Measurements from ENCODE around the gene VPS36.

VPS36 gene

DNA sequence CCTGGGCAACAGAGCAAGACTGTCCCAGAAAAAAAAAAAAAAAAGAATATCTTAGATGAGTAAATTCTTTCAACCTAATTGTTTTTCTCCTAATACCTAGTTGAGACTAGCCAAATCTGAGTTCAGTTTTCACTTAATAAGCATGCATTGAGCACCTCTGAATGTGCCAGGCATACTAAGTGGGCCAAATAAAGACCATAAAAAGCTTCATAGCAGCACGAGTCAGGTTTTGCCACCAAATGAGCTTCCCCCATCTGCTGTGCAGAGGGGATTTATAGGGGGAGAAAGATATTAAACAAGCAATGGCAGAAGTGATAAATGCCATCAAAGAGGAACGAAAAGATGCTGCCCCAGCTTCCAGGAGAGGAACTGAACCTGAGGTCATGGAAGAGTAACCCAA is 55.8 kb downstream of the VPS36 start:
- Histone ChIP-seq H3K9ac (ENCODE audit: low read depth, low read length, poor library complexity, severe bottlenecking) (no peak overlapping the region), H3K9me3 (ENCODE audit: insufficient read depth, low read depth, low read length) (no peaks in the 10 kb centered on the region), H3K36me3 (ENCODE audit: insufficient read depth, low read length) (no peaks in the 10 kb centered on the region), H2AFZ (ENCODE audit: low read length) (no peak overlapping the region), H4K20me1 (ENCODE audit: insufficient read depth, low read length, poor library complexity, severe bottlenecking) (no peaks in the 10 kb centered on the region), H3K4me2 (ENCODE audit: low read depth, low read length, poor library complexity, severe bottlenecking) (no peak overlapping the region), H3K79me2 (ENCODE audit: insufficient read depth, low read length) (no peaks in the 10 kb centered on the region), H3K27me3 (ENCODE audit: insufficient read depth, low read length, poor library complexity, severe bottlenecking) (no peaks in the 10 kb centered on the region), H3K4me3 (ENCODE audit: low read length, poor library complexity, severe bottlenecking) (no peak overlapping the region), H3K9me2 (replicated peaks; ENCODE audit: low read depth, low read length) (no peaks in the 10 kb centered on the region), H3F3A (ENCODE audit: low read depth) (no peaks in the 10 kb centered on the region), H3K4me1 (ENCODE audit: insufficient read depth, low read length, poor library complexity, severe bottlenecking) (peaks cover 15% of the 10 kb centered on the region)
- TF ChIP-seq EZH2phosphoT487 (IDR thresholded peaks at IDR 0.05; ENCODE audit: borderline replicate concordance) = no peak
- TF ChIP-seq, protein P1, sequence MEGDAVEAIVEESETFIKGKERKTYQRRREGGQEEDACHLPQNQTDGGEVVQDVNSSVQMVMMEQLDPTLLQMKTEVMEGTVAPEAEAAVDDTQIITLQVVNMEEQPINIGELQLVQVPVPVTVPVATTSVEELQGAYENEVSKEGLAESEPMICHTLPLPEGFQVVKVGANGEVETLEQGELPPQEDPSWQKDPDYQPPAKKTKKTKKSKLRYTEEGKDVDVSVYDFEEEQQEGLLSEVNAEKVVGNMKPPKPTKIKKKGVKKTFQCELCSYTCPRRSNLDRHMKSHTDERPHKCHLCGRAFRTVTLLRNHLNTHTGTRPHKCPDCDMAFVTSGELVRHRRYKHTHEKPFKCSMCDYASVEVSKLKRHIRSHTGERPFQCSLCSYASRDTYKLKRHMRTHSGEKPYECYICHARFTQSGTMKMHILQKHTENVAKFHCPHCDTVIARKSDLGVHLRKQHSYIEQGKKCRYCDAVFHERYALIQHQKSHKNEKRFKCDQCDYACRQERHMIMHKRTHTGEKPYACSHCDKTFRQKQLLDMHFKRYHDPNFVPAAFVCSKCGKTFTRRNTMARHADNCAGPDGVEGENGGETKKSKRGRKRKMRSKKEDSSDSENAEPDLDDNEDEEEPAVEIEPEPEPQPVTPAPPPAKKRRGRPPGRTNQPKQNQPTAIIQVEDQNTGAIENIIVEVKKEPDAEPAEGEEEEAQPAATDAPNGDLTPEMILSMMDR (conservative IDR thresholded peaks at IDR 0.05; ENCODE audit: low read length) = no peak

DNA sequence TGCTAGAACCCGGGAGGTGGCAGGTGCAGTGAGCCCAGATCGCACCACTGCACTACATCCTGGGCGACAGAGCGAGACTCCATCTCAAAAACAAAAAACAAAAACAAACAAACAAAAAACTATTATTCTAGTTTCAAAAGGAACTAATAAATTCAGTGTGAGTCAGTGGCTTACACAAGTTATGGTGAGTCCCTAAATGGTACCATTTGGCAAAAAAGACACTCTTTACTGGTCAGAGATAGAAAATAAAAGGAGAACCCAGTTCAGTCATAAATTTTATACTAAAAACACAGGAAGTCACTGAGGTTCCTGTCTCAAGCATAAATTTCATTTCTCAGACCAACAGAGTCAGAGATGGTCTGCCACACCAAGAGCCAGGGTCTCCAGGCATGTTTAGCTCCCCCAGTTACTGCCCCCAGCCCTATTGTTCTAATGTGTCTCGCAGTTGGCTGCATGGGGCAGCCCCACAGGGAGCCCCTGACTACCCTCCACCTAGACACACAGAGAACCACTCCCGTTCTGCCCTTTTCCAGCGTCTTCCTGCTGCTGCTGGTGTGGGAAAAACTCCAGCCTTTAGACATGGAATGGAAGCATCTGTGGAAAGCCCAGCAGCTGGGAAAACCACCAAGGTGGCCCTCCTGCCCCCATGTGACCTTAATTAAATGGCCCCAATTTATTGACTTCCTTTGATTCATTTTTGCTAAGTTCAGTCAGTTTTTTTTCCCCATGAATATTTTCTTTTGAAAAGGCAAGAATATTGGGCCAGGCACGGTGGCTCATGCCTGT is 56.7 kb downstream of the VPS36 start:
- Histone ChIP-seq H4K20me1 (ENCODE audit: insufficient read depth, low read length, poor library complexity, severe bottlenecking) (no peaks in the 10 kb centered on the region), H3K27me3 (ENCODE audit: insufficient read depth, low read length, poor library complexity, severe bottlenecking) (no peaks in the 10 kb centered on the region), H3K4me3 (ENCODE audit: low read length, poor library complexity, severe bottlenecking) (peak overlapping the region; percentile 20), H3F3A (ENCODE audit: low read depth) (no peaks in the 10 kb centered on the region), H3K9me3 (ENCODE audit: insufficient read depth, low read depth, low read length) (no peaks in the 10 kb centered on the region), H2AFZ (ENCODE audit: low read length) (peak overlapping the region; percentile 78), H3K36me3 (ENCODE audit: insufficient read depth, low read length) (no peaks in the 10 kb centered on the region), H3K4me1 (ENCODE audit: insufficient read depth, low read length, poor library complexity, severe bottlenecking) (peaks cover 15% of the 10 kb centered on the region), H3K79me2 (ENCODE audit: insufficient read depth, low read length) (no peaks in the 10 kb centered on the region), H3K4me2 (ENCODE audit: low read depth, low read length, poor library complexity, severe bottlenecking) (peak overlapping the region; percentile 52), H3K9ac (ENCODE audit: low read depth, low read length, poor library complexity, severe bottlenecking) (peak overlapping the region; percentile 35), H3K9me2 (replicated peaks; ENCODE audit: low read depth, low read length) (no peaks in the 10 kb centered on the region)
- TF ChIP-seq, protein P1 (conservative IDR thresholded peaks at IDR 0.05; ENCODE audit: low read length) = no peak

DNA sequence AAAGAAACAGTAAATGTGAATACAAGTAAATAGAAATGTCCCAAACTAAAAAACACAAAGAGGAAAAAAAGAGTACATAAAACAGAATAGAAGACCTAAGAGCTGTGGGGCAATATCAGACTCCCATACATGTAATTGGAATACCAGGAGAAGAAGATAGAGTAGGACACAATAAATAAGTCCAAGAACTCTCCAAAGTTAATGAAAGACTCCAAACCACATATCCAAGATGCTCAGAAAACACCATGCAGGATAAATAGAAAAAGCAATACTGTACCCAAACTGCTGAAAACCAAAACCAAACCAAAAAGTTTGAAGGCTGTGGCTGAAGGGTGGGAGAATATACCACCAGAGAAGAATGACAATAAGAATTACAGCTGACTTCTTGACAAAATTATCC is 62.7 kb downstream of the VPS36 start:
- no peaks in the 10 kb centered on the region for H3K27me3 ChIP-seq (ENCODE audit: insufficient read depth, low read length, poor library complexity, severe bottlenecking)

More for the DNA sequence above, 62.7 kb downstream of the VPS36 start:
- Histone ChIP-seq H3K9ac (ENCODE audit: low read depth, low read length, poor library complexity, severe bottlenecking) (no peak overlapping the region), H3K9me3 (ENCODE audit: insufficient read depth, low read depth, low read length) (no peaks in the 10 kb centered on the region), H3F3A (ENCODE audit: low read depth) (no peaks in the 10 kb centered on the region), H4K20me1 (ENCODE audit: insufficient read depth, low read length, poor library complexity, severe bottlenecking) (no peaks in the 10 kb centered on the region), H3K4me2 (ENCODE audit: low read depth, low read length, poor library complexity, severe bottlenecking) (no peak overlapping the region), H2AFZ (ENCODE audit: low read length) (no peak overlapping the region), H3K9me2 (replicated peaks; ENCODE audit: low read depth, low read length) (no peaks in the 10 kb centered on the region), H3K36me3 (ENCODE audit: insufficient read depth, low read length) (no peaks in the 10 kb centered on the region), H3K4me3 (ENCODE audit: low read length, poor library complexity, severe bottlenecking) (no peak overlapping the region), H3K79me2 (ENCODE audit: insufficient read depth, low read length) (no peaks in the 10 kb centered on the region), H3K4me1 (ENCODE audit: insufficient read depth, low read length, poor library complexity, severe bottlenecking) (no peaks in the 10 kb centered on the region)
- no peak for TF ChIP-seq EZH2phosphoT487 (IDR thresholded peaks at IDR 0.05; ENCODE audit: borderline replicate concordance)
- TF ChIP-seq, protein P1 (conservative IDR thresholded peaks at IDR 0.05; ENCODE audit: low read length) = no peak
